Gastrocnemius medialis (tissue), 4 donors: Measurements from ENCODE around the gene ZNF791. TPM values are rescaled to one million over a fixed set of nuclear protein-coding genes. Genes with fewer than 3 reads are reported as not detected.

Source experiments
- ATAC-seq, 2 donors: fragments of 150-250 bp; one replicate each; pipeline ENCODE4 v1.9.1; 2016
- DNase-seq, 2 donors: peaks; one replicate each; pipeline ENCODE4 v3.0.0-alpha.2; 2019
- H3K27ac ChIP-seq, 4 donors: fragments of 200-600 bp; sonication (generic); 1 replicate in 1 of 4; 2 replicates in 3 of 4; pipeline ENCODE4 v1.5.1; 2016 to 2018; ENCODE audit warnings: mild to moderate bottlenecking in 2 of 4, moderate library complexity in 1 of 4
- H3K27me3 ChIP-seq, 3 donors: fragments of 200-600 bp; sonication (generic) in 2 of 3; 1 replicate in 1 of 3; 2 replicates in 2 of 3; pipeline versions ENCODE4 v1.5.1 to v1.6.0; 2016 to 2019; ENCODE audit warnings: mild to moderate bottlenecking in 1 of 3, moderate library complexity in 1 of 3
- H3K36me3 ChIP-seq, 2 donors: fragments of 200-600 bp; sonication (generic) in 1 of 2; one replicate each; pipeline ENCODE4 v1.5.1; 2017 to 2018
- H3K4me1 ChIP-seq, 2 donors: fragments of 200-600 bp; sonication (generic) in 1 of 2; one replicate each; pipeline ENCODE4 v1.5.1; 2016 to 2017; ENCODE audit warnings: mild to moderate bottlenecking in 2 of 2
- H3K4me3 ChIP-seq, 4 donors: fragments of 200-600 bp; sonication (generic) in 3 of 4; 1 replicate in 1 of 4; 2 replicates in 3 of 4; pipeline ENCODE4 v1.5.1; 2016 to 2019; ENCODE audit warnings: mild to moderate bottlenecking in 2 of 4
- H3K9me3 ChIP-seq, 3 donors: fragments of 200-600 bp; sonication (generic) in 2 of 3; 1 replicate in 1 of 3; 2 replicates in 2 of 3; pipeline ENCODE4 v1.5.1; 2016 to 2019
- POLR2A ChIP-seq, 2 donors: fragments of 450-650 bp; IDR thresholded peaks; one replicate each; pipeline ENCODE4 v1.6.1; 2017; ENCODE audit warnings: antibody characterized with exemption in 2 of 2, mild to moderate bottlenecking in 2 of 2, moderate library complexity in 2 of 2
- in situ Hi-C, 4 donors: fragments of 200-750 bp; cut with MboI; loops; one replicate each; pipeline versions ENCODE4 v1.15.0 to v1.8.0; 2017; ENCODE audit warnings: low sequenced_read_pairs in 4 of 4
- intact Hi-C: fragments of 100-400 bp; cut with DNase I; formaldehyde crosslinking; loops from one replicate; pipeline ENCODE4 v1.15.1; 2023; ENCODE audit warnings: low total_unique reads
- total RNA-seq, 4 donors: library from RNA; depleted of rRNA; stranded (reverse); fragments of >200 nt; gene quantifications; one replicate each; pipeline versions ENCODE4 v1.1.0 to v1.2.3, GENCODE V29; 2016
- TF ChIP-seq, protein P1 (sequence below), 5 experiments: fragments of 450-650 bp in 3 of 5; fragments of 200-600 bp in 2 of 5; sonication (generic) in 2 of 5; IDR thresholded peaks in 4 of 5; conservative IDR thresholded peaks in 1 of 5; 1 replicate in 4 of 5; 2 replicates in 1 of 5; pipeline ENCODE4 v1.5.1; 2016 to 2019; ENCODE audit warnings: antibody characterized with exemption in 5 of 5, mild to moderate bottlenecking in 3 of 5, moderate library complexity in 3 of 5

Gene ZNF791
- total RNA-seq, 4 donors from 2014 or later: 7.6 to 10.9 (median 8.8) TPM

DNA sequence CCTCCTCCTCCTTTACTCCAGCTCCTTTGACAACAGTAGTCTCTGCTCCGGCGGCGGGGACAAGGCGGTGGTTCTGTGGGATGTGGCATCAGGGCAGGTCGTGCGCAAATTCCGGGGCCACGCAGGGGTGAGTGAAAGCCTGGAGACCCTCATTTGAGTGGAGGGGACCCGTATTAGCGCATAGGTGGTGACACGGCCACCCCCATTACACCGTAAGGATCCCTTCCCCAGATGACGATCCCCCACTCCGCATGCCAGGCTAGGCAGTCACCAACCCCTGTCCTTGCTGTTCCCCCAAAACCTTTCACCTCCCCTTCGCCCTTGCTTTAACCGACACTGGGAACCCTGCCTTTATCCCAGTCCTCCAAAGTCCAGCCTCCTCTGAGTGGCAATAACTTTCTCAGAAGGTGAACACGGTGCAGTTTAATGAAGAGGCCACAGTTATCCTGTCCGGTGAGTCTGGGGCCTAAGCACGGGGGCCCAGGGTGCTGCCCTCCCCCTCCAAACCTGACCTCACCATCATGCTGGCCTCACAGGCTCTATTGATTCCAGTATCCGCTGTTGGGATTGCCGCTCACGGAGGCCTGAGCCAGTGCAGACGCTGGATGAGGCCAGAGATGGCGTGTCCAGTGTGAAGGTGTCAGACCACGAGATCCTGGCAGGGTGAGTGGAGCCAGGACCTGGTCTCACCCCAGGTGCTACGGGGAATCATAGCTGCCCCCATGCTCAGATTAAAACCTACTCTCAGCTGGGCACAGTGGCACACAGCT lies 59.6 kb downstream of the ZNF791 start:
- peaks cover 0 to 39% of the 10 kb centered on the region in 2 donors for H3K36me3 ChIP-seq
- peak overlapping the region; percentile 79 to 99 (median 94) for H3K4me3 ChIP-seq
- intact Hi-C loops (no loop called here), in situ Hi-C loops (loop anchor here in 2 of 4 donors (5.0 to 10.0 kb wide), 2 partner anchors 108 to 116 kb away; partner anchors contain the start of gene ZNF564 (in 1 of the 2))
- TF ChIP-seq, protein P1, sequence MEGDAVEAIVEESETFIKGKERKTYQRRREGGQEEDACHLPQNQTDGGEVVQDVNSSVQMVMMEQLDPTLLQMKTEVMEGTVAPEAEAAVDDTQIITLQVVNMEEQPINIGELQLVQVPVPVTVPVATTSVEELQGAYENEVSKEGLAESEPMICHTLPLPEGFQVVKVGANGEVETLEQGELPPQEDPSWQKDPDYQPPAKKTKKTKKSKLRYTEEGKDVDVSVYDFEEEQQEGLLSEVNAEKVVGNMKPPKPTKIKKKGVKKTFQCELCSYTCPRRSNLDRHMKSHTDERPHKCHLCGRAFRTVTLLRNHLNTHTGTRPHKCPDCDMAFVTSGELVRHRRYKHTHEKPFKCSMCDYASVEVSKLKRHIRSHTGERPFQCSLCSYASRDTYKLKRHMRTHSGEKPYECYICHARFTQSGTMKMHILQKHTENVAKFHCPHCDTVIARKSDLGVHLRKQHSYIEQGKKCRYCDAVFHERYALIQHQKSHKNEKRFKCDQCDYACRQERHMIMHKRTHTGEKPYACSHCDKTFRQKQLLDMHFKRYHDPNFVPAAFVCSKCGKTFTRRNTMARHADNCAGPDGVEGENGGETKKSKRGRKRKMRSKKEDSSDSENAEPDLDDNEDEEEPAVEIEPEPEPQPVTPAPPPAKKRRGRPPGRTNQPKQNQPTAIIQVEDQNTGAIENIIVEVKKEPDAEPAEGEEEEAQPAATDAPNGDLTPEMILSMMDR (IDR thresholded peaks at IDR 0.05 in 4 of 5, conservative IDR thresholded peaks at IDR 0.05 in 1 of 5): no peak
- no peak for TF ChIP-seq POLR2A (IDR thresholded peaks at IDR 0.05)
- ATAC-seq (no peak), DNase-seq (no peak)
- no peaks in the 10 kb centered on the region for H3K9me3 ChIP-seq
- H3K27ac ChIP-seq: peak overlapping the region; percentile 95 to 99 (median 98)
- H3K4me1 ChIP-seq: peaks cover 33 to 36% of the 10 kb centered on the region in 2 donors
- no peaks in the 10 kb centered on the region for H3K27me3 ChIP-seq

DNA sequence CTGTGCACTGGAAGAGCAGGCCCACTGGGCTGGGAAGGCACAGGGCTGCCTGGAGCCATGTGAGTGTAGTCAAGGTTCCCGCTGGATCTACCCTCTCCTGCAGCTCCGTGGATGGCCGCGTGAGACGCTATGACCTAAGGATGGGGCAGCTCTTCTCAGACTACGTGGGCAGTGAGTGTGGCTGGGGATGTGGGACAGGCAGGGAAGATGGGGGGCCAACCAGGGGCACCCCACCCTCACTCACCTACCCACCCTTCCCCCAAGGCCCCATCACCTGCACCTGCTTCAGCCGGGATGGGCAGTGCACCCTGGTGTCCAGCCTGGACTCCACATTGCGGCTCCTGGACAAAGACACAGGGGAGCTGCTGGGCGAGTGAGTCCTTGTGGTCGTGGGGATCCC lies 62.0 kb downstream of the ZNF791 start:
- no peak for TF ChIP-seq POLR2A (IDR thresholded peaks at IDR 0.05)
- TF ChIP-seq, protein P1 (IDR thresholded peaks at IDR 0.05 in 4 of 5, conservative IDR thresholded peaks at IDR 0.05 in 1 of 5): no peak
- peaks cover 20 to 21% of the 10 kb centered on the region in 2 donors for H3K4me1 ChIP-seq
- peaks cover 5 to 60% of the 10 kb centered on the region in 2 donors for H3K36me3 ChIP-seq
- H3K4me3 ChIP-seq: no peak overlapping the region
- no peak overlapping the region for H3K27ac ChIP-seq
- ATAC-seq: no peak
- in situ Hi-C loops (loop anchor here in 2 of 4 donors (5.0 to 10.0 kb wide), 2 partner anchors 110 to 118 kb away; partner anchors contain the start of gene ZNF564 (in 1 of the 2)), intact Hi-C loops (loop anchor here (1.0 kb wide), 1 partner anchor 108 kb away; no protein-coding TSS in a partner anchor)
- H3K27me3 ChIP-seq: no peaks in the 10 kb centered on the region
- DNase-seq: no peak
- H3K9me3 ChIP-seq: no peaks in the 10 kb centered on the region

DNA sequence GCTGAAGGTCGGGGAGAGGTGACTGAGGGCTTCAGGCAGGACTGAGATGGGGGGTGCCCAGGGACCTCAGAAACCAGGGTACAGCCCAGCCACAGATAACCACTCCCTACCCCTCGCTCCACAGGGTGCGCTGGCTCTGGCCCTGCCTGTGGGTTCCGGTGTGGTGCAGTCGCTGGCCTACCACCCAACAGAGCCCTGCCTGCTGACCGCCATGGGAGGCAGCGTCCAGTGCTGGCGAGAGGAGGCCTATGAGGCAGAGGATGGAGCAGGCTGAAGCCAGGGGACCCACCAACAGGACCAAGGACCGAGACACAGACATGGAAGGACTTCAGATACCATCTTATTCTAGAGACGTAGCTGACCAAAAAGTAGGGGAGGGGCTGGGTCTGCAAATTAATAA lies 64.7 kb downstream of the ZNF791 start:
- in situ Hi-C loops (loop anchor here in 1 of 4 donors (10.0 kb wide), 1 partner anchor 121 kb away; the partner anchor contains the start of gene ZNF564), intact Hi-C loops (no loop called here)
- no peak overlapping the region for H3K4me3 ChIP-seq
- TF ChIP-seq, protein P1 (IDR thresholded peaks at IDR 0.05 in 4 of 5, conservative IDR thresholded peaks at IDR 0.05 in 1 of 5): no peak
- TF ChIP-seq POLR2A (IDR thresholded peaks at IDR 0.05): no peak
- ATAC-seq (no peak), DNase-seq (no peak)
- no peak overlapping the region for H3K27ac ChIP-seq
- H3K9me3 ChIP-seq: no peaks in the 10 kb centered on the region
- H3K27me3 ChIP-seq: no peaks in the 10 kb centered on the region
- H3K4me1 ChIP-seq: peaks cover 5 to 11% of the 10 kb centered on the region in 2 donors
- H3K36me3 ChIP-seq: peaks cover 5 to 78% of the 10 kb centered on the region in 2 donors

DNA sequence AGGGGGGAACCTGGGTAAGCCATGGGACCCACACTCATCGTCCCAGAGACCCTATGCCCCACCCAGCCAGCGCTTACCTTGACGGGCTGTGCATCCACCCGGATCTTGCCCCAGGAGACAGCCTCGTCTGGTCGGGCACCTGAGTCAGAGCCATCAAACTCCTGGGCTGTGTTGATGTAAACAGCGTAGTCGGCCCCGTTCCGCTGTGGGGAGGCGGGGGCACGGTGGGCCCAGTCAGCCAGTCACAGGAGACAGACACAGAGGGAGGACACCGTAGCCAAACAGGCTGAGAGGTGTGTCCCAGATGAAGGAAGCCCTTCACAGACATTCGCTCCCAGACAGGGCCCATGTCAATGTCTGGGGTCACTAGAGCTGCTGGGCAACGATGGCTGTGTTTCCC lies 65.2 kb downstream of the ZNF791 start:
- TF ChIP-seq POLR2A (IDR thresholded peaks at IDR 0.05): no peak
- TF ChIP-seq, protein P1 (IDR thresholded peaks at IDR 0.05 in 4 of 5, conservative IDR thresholded peaks at IDR 0.05 in 1 of 5): no peak
- ATAC-seq (no peak), DNase-seq (no peak)
- in situ Hi-C loops: loop anchor here in 1 of 4 donors (10.0 kb wide), 1 partner anchor 121 kb away; the partner anchor contains the start of gene ZNF564
- no peak overlapping the region for H3K4me3 ChIP-seq
- H3K4me1 ChIP-seq: peaks cover 2 to 11% of the 10 kb centered on the region in 2 donors
- H3K27me3 ChIP-seq: no peaks in the 10 kb centered on the region
- peaks cover 5 to 78% of the 10 kb centered on the region in 2 donors for H3K36me3 ChIP-seq
- H3K27ac ChIP-seq: no peak overlapping the region
- H3K9me3 ChIP-seq: no peaks in the 10 kb centered on the region
- intact Hi-C loops: no loop called here
